K562 (cell line): ENCODE measurements around the gene ABHD5. TPM values are rescaled to one million over a fixed set of nuclear protein-coding genes. Genes with fewer than 3 reads are reported as not detected.

Experiments used
- CBFA2T2 ChIP-seq: fragments of 450-650 bp; conservative IDR thresholded peaks from 2 replicates; pipeline ENCODE4 v1.6.1; 2017; ENCODE audit warnings: mild to moderate bottlenecking
- CC2D1A ChIP-seq: fragments of 450-650 bp; IDR thresholded peaks from 2 replicates; pipeline ENCODE4 v1.6.1; 2017; ENCODE audit warnings: mild to moderate bottlenecking
- CEBPZ ChIP-seq: fragments of 150-350 bp; IDR thresholded peaks from 2 replicates; pipeline ENCODE4 v1.6.1; 2014; ENCODE audit warnings: low read depth, mild to moderate bottlenecking, low read length, borderline replicate concordance
- E4F1 ChIP-seq: fragments of 250-450 bp; sonication (Bioruptor Pico); IDR thresholded peaks from 2 replicates; pipeline ENCODE4 v1.5.0; 2021; ENCODE audit warnings: mild to moderate bottlenecking, borderline replicate concordance
- GABPA ChIP-seq: fragments of 200-800 bp; sonication (Bioruptor generic); conservative IDR thresholded peaks from 2 replicates; pipeline ENCODE4 v1.6.1; 2016; ENCODE audit warnings: low read depth, missing genetic modification characterization, missing compliant biosample characterization
- ILK ChIP-seq: fragments of 450-650 bp; IDR thresholded peaks from 2 replicates; pipeline ENCODE4 v1.6.1; 2016; ENCODE audit warnings: missing genetic modification characterization, low read depth, mild to moderate bottlenecking, missing compliant biosample characterization, moderate library complexity, borderline replicate concordance
- RBM25 ChIP-seq: fragments of 200-400 bp; formaldehyde crosslinking; IDR thresholded peaks from 2 replicates; pipeline ENCODE4 v1.6.1; 2018; ENCODE audit warnings: low read length, low read depth, moderate library complexity; ENCODE audit not compliant: severe bottlenecking
- SNRNP70 ChIP-seq: fragments of 200-400 bp; formaldehyde crosslinking; optimal IDR thresholded peaks from 2 replicates; pipeline ENCODE3; 2017; ENCODE audit warnings: low read depth, low read length
- THRAP3 ChIP-seq: fragments of 450-650 bp; IDR thresholded peaks from 2 replicates; pipeline ENCODE4 v1.6.1; 2016; ENCODE audit warnings: mild to moderate bottlenecking, inconsistent platforms, borderline replicate concordance
- U2AF1 ChIP-seq: fragments of 200-400 bp; formaldehyde crosslinking; optimal IDR thresholded peaks from 2 replicates; pipeline ENCODE3; 2017; ENCODE audit warnings: mild to moderate bottlenecking, low read depth, low read length, moderate library complexity
- UBTF ChIP-seq, 2 experiments: IDR thresholded peaks; 2 replicates each; pipeline ENCODE4 v1.6.1; 2012; ENCODE audit warnings: improper control_type of control experiment in 2 of 2, low read depth in 2 of 2, low read length in 2 of 2, borderline replicate concordance in 1 of 2
- ZFP36 ChIP-seq: fragments of 150-350 bp; IDR thresholded peaks from 2 replicates; pipeline ENCODE4 v1.6.1; 2018; ENCODE audit warnings: low read length, low read depth; ENCODE audit not compliant: partially characterized antibody
- ZKSCAN3 ChIP-seq: fragments of 250-450 bp; sonication (Bioruptor Pico); IDR thresholded peaks from 2 replicates; pipeline ENCODE4 v1.4.0; 2020
- ZNF311 ChIP-seq: fragments of 250-450 bp; sonication (Bioruptor Pico); IDR thresholded peaks from 2 replicates; pipeline ENCODE4 v1.4.0; 2020; ENCODE audit warnings: mild to moderate bottlenecking, moderate library complexity
- ZNF764 ChIP-seq: fragments of 250-450 bp; sonication (Bioruptor Pico); IDR thresholded peaks from 2 replicates; pipeline ENCODE4 v1.4.0; 2020; ENCODE audit warnings: low read depth, mild to moderate bottlenecking, moderate library complexity
- polyA plus RNA-seq, 8 experiments: library from polyadenylated mRNA; depleted of rRNA in 4 of 8; stranded (reverse) in 5 of 8; unstranded in 3 of 8; fragments of >200 nt; fragmentation: Nextera tagmentation in 2 of 8; fragmentation: Illumina TruSeq in 1 of 8; extraction: Ambion mirVana in 2 of 8; extraction: Trizol in 1 of 8; gene quantifications; 2 replicates each; pipeline versions ENCODE4 v1.2.1 to v1.2.3, GENCODE V29; 2011 to 2014; ENCODE audit warnings: inconsistent platforms in 1 of 8, missing spikeins in 1 of 8
- total RNA-seq, 7 experiments: library from RNA; depleted of rRNA in 6 of 7; stranded (reverse); fragments of >200 nt in 6 of 7; fragmentation: Illumina TruSeq in 2 of 7; extraction: Trizol in 2 of 7; gene quantifications; 2 replicates each; pipeline versions ENCODE4 v1.2.1 to v1.2.3, GENCODE V29; 2011 to 2021; ENCODE audit warnings: low replicate concordance in 1 of 7
- TF ChIP-seq, protein P1 (sequence below): fragments of 150-350 bp; conservative IDR thresholded peaks from 2 replicates; pipeline ENCODE4 v1.6.1; 2014; ENCODE audit warnings: low read length

Gene ABHD5
- total and polyA plus RNA-seq, 9 of the 15 experiments (the other 6 are each of a cell fraction or from before 2014, with no cell fraction given): 27.8 to 61.7 (median 39.9) TPM

DNA sequence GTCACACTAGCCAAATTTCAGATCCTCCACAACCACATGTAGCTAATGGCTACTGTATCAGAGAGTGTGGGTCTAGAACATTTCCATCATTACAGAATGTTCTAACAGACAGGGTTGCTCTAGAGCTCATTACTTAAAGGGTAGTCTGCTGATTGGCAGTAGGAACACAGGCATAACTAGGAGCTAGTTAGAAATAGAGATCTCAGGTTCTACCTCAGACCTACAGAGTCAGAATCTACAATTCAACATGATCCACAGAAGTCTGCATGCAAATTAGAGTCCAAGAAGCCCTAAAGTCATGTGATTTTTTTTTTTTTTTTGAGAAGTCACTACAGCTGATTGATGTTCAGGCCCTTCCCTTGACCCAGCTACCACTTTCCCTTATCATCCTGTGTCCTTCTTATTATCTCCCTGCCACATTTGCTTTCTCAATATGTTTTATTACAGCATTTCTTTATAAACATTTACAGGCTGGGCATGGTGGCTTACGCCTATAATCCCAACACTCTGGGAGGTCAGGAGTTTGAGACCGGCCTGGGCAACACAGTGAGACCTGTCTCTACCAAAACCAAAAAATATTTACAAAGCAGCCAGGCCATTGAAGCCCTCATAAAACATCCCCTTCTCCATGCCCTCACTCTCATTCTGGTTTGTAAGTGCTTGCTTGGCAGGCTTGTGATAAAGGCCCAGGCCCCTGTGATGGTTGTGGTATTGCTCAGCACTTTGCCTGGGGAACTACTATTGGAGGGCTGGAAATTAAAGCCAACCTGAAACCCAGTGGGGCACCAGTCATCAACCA is 3.8 kb upstream of the ABHD5 start (continued):
- TF ChIP-seq CEBPZ (no peak), U2AF1 (no peak), CBFA2T2 (no peak), ZNF764 (CRISPR knock-in tag) (no peak), ILK (tag) (peak; percentile 13; the same call in 1 of the 2 replicates), UBTF (IDR thresholded peaks at IDR 0.05; ENCODE audit: borderline replicate concordance in 1 of 2, low read depth in 2 of 2, low read length in 2 of 2) (no peak), E4F1 (CRISPR knock-in tag) (no peak), ZFP36 (no peak), SNRNP70 (no peak), RBM25 (peak; percentile 15), THRAP3 (no peak), ZKSCAN3 (CRISPR knock-in tag) (no peak), ZNF311 (CRISPR knock-in tag) (peak; percentile 84), CC2D1A (peak; percentile 91; the same call in 1 of the 2 replicates), GABPA (tag) (peak; percentile 26; the same call in 1 of the 2 replicates)
- TF ChIP-seq, protein P1, sequence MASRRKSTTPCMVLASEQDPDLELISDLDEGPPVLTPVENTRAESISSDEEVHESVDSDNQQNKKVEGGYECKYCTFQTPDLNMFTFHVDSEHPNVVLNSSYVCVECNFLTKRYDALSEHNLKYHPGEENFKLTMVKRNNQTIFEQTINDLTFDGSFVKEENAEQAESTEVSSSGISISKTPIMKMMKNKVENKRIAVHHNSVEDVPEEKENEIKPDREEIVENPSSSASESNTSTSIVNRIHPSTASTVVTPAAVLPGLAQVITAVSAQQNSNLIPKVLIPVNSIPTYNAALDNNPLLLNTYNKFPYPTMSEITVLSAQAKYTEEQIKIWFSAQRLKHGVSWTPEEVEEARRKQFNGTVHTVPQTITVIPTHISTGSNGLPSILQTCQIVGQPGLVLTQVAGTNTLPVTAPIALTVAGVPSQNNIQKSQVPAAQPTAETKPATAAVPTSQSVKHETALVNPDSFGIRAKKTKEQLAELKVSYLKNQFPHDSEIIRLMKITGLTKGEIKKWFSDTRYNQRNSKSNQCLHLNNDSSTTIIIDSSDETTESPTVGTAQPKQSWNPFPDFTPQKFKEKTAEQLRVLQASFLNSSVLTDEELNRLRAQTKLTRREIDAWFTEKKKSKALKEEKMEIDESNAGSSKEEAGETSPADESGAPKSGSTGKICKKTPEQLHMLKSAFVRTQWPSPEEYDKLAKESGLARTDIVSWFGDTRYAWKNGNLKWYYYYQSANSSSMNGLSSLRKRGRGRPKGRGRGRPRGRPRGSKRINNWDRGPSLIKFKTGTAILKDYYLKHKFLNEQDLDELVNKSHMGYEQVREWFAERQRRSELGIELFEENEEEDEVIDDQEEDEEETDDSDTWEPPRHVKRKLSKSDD: no peak
